H9 (cell line): ENCODE measurements around the gene MFRP. TPM values are rescaled to one million over a fixed set of nuclear protein-coding genes. Genes with fewer than 3 reads are reported as not detected.

ENCODE experiments used
- DNase-seq: peaks from one replicate; pipeline ENCODE4 v3.0.0-alpha.2; 2017
- H2AFZ ChIP-seq: one replicate; pipeline ENCODE4 v1.6.1; 2013; ENCODE audit warnings: mild to moderate bottlenecking, low read length, control low read depth, moderate library complexity
- H2AK5ac ChIP-seq: 2 replicates; pipeline ENCODE4 v1.6.1; 2013; ENCODE audit warnings: low read length, control low read depth, mixed read lengths; ENCODE audit not compliant: insufficient read length
- H2BK120ac ChIP-seq: one replicate; pipeline ENCODE4 v1.6.1; 2013; ENCODE audit warnings: low read depth, mild to moderate bottlenecking, low read length, control low read depth, inconsistent platforms; ENCODE audit not compliant: poor library complexity, severe bottlenecking
- H2BK12ac ChIP-seq: 2 replicates; pipeline ENCODE4 v1.6.1; 2013; ENCODE audit warnings: low read length, control low read depth, mixed read lengths, low read depth; ENCODE audit not compliant: insufficient read length
- H2BK15ac ChIP-seq: 2 replicates; pipeline ENCODE4 v1.6.1; 2013; ENCODE audit warnings: low read depth, low read length, control low read depth
- H2BK20ac ChIP-seq: one replicate; pipeline ENCODE4 v1.6.1; 2013; ENCODE audit warnings: low read depth, mild to moderate bottlenecking, low read length, control low read depth, inconsistent platforms; ENCODE audit not compliant: poor library complexity, severe bottlenecking
- H2BK5ac ChIP-seq: 2 replicates; pipeline ENCODE4 v1.6.1; 2013; ENCODE audit warnings: low read length, control low read depth, mixed read lengths; ENCODE audit not compliant: insufficient read length
- H3K14ac ChIP-seq: 2 replicates; pipeline ENCODE4 v1.6.1; 2013; ENCODE audit warnings: low read length, control low read depth; ENCODE audit not compliant: insufficient read depth
- H3K18ac ChIP-seq: 2 replicates; pipeline ENCODE4 v1.6.1; 2013; ENCODE audit warnings: low read depth, mild to moderate bottlenecking, mixed read lengths, low read length, control low read depth; ENCODE audit not compliant: insufficient read length
- H3K23ac ChIP-seq: 2 replicates; pipeline ENCODE4 v1.6.1; 2013; ENCODE audit warnings: low read length, control low read depth, mixed read lengths, low read depth; ENCODE audit not compliant: insufficient read length
- H3K23me2 ChIP-seq: 2 replicates; pipeline ENCODE4 v1.6.1; 2013; ENCODE audit warnings: low read depth, mild to moderate bottlenecking, mixed read lengths, low read length, control low read depth; ENCODE audit not compliant: insufficient read length, poor library complexity, severe bottlenecking
- H3K27ac ChIP-seq: 2 replicates; pipeline ENCODE4 v1.5.1; 2013; ENCODE audit warnings: low read length, control low read depth, mixed read lengths, low read depth; ENCODE audit not compliant: insufficient read length
- H3K27me3 ChIP-seq: 2 replicates; pipeline ENCODE4 v1.6.1; 2013; ENCODE audit warnings: low read length, control low read depth, inconsistent platforms; ENCODE audit not compliant: insufficient read depth
- H3K4ac ChIP-seq: 2 replicates; pipeline ENCODE4 v1.6.1; 2013; ENCODE audit warnings: low read depth, mild to moderate bottlenecking, control low read depth, inconsistent platforms, low read length, moderate library complexity
- H3K4me1 ChIP-seq: 2 replicates; pipeline ENCODE4 v1.6.1; 2013; ENCODE audit warnings: low read length, control low read depth, inconsistent platforms; ENCODE audit not compliant: insufficient read depth
- H3K4me2 ChIP-seq: 2 replicates; pipeline ENCODE4 v1.6.1; 2013; ENCODE audit warnings: low read length, control low read depth, mixed read lengths; ENCODE audit not compliant: insufficient read length, insufficient read depth
- H3K56ac ChIP-seq: 2 replicates; pipeline ENCODE4 v1.6.1; 2013; ENCODE audit warnings: low read depth, mild to moderate bottlenecking, mixed read lengths, low read length, control low read depth; ENCODE audit not compliant: insufficient read length
- H3K79me1 ChIP-seq: 2 replicates; pipeline ENCODE4 v1.6.1; 2013; ENCODE audit warnings: low read depth, mild to moderate bottlenecking, moderate library complexity, low read length, control low read depth, inconsistent platforms; ENCODE audit not compliant: insufficient read depth, poor library complexity, severe bottlenecking
- H3K79me2 ChIP-seq: 2 replicates; pipeline ENCODE4 v1.6.1; 2013; ENCODE audit warnings: low read length, control low read depth, inconsistent platforms; ENCODE audit not compliant: insufficient read depth
- H3K9ac ChIP-seq: 2 replicates; pipeline ENCODE4 v1.6.1; 2013; ENCODE audit warnings: low read length, control low read depth, mixed read lengths; ENCODE audit not compliant: insufficient read length; ENCODE audit errors: extremely low read depth
- H3K9me3 ChIP-seq: one replicate; pipeline ENCODE4 v1.6.1; 2013; ENCODE audit warnings: low read depth, low read length, inconsistent platforms; ENCODE audit not compliant: control insufficient read depth
- H3T11ph ChIP-seq: one replicate; pipeline ENCODE4 v1.6.1; 2013; ENCODE audit warnings: mild to moderate bottlenecking, low read length, control low read depth, inconsistent platforms
- H4K20me1 ChIP-seq: one replicate; pipeline ENCODE4 v1.6.1; 2013; ENCODE audit not compliant: control insufficient read depth, insufficient read length, insufficient read depth
- H4K5ac ChIP-seq: 2 replicates; pipeline ENCODE4 v1.6.1; 2013; ENCODE audit warnings: low read depth, mild to moderate bottlenecking, mixed read lengths, low read length, control low read depth; ENCODE audit not compliant: insufficient read length
- H4K8ac ChIP-seq: replicated peaks from 2 replicates; pipeline ENCODE4 v1.6.1; 2013; ENCODE audit warnings: low read length, control low read depth, mixed read lengths, low read depth; ENCODE audit not compliant: insufficient read length
- H4K91ac ChIP-seq: 2 replicates; pipeline ENCODE4 v1.6.1; 2013; ENCODE audit warnings: low read depth, mild to moderate bottlenecking, moderate library complexity, mixed read lengths, low read length, control low read depth; ENCODE audit not compliant: insufficient read length
- H3K27ac Mint-ChIP-seq, 3 experiments: 2 replicates in 2 of 3; 3 replicates in 1 of 3; pipeline ENCODE4 v1.8.0; 2020 to 2021; ENCODE audit warnings: mixed read lengths in 3 of 3, mild to moderate bottlenecking in 1 of 3, moderate library complexity in 1 of 3
- H3K27me3 Mint-ChIP-seq: 2 replicates; pipeline ENCODE4 v1.8.0; 2021; ENCODE audit warnings: low read depth, mild to moderate bottlenecking, moderate library complexity, mixed read lengths
- H3K36me3 Mint-ChIP-seq, 3 experiments: 2 replicates in 2 of 3; 3 replicates in 1 of 3; pipeline ENCODE4 v1.8.0; 2020 to 2021; ENCODE audit warnings: low read depth in 3 of 3, mixed read lengths in 3 of 3; ENCODE audit not compliant: insufficient read depth in 1 of 3
- H3K4me1 Mint-ChIP-seq, 2 experiments: 2 replicates each; pipeline ENCODE4 v1.8.0; 2020; ENCODE audit warnings: mixed read lengths in 2 of 2
- H3K4me3 Mint-ChIP-seq, 2 experiments: 2 replicates in 1 of 2; 3 replicates in 1 of 2; pipeline ENCODE4 v1.8.0; 2020 to 2021; ENCODE audit warnings: mild to moderate bottlenecking in 2 of 2, mixed read lengths in 2 of 2, moderate library complexity in 1 of 2
- H3K9me3 Mint-ChIP-seq, 2 experiments: 2 replicates in 1 of 2; 3 replicates in 1 of 2; pipeline ENCODE4 v1.8.0; 2020; ENCODE audit warnings: mild to moderate bottlenecking in 2 of 2, mixed read lengths in 2 of 2, moderate library complexity in 1 of 2
- WGBS: extraction: QIAGEN DNeasy Blood & Tissue Kit; methylation state at CpG from one replicate; pipeline ENCODE4 v1.1.7; 2013; ENCODE audit warnings: missing lambda C conversion rate, low lambda C conversion rate, mixed read lengths; ENCODE audit not compliant: insufficient read length; ENCODE audit errors: extremely low coverage; 5-methylcytosine and 5-hydroxymethylcytosine counted together
- total RNA-seq: library from RNA; stranded (reverse); gene quantifications from 2 replicates; pipeline ENCODE4 v1.2.1, GENCODE V29; 2021
- TF ChIP-seq, protein P1 (sequence below): fragments of 200-600 bp; sonication (generic); conservative IDR thresholded peaks from 3 replicates; pipeline ENCODE4 v1.8.0; 2021; ENCODE audit warnings: antibody characterized with exemption, mild to moderate bottlenecking

The MFRP gene
- total RNA-seq, 1 experiment from 2014 or later = not detected

GRCh38 chr11:119323532-119324033 lies 22.9 kb downstream of the MFRP start:
- Histone ChIP-seq H3K14ac (no peak overlapping the region), H3K27me3 (no peaks in the 10 kb centered on the region), H2BK12ac (no peak overlapping the region), H3K79me1 (no peaks in the 10 kb centered on the region), H3K79me2 (no peaks in the 10 kb centered on the region), H2AK5ac (no peak overlapping the region), H2AFZ (no peak overlapping the region), H3K23me2 (peaks cover 12% of the 10 kb centered on the region), H3K4ac (no peak overlapping the region), H3K23ac (no peak overlapping the region), H4K8ac (no peak overlapping the region), H4K5ac (no peak overlapping the region), H4K91ac (no peak overlapping the region), H3K18ac (no peak overlapping the region), H3K27ac (no peak overlapping the region), H3K4me1 (peaks cover 11% of the 10 kb centered on the region; the same call in 1 of the 2 replicates), H2BK15ac (no peak overlapping the region), H3K56ac (no peak overlapping the region), H2BK5ac (no peak overlapping the region), H2BK20ac (no peak overlapping the region), H2BK120ac (no peak overlapping the region), H3K4me2 (no peak overlapping the region), H3K9me3 (no peaks in the 10 kb centered on the region), H3K9ac (no peak overlapping the region), H4K20me1 (no peaks in the 10 kb centered on the region), H3T11ph (no peak overlapping the region)
- peak; percentile 82 for DNase-seq
- Mint-ChIP-seq H3K36me3 (no peaks in the 10 kb centered on the region), H3K27ac (no peak overlapping the region; a peak in 1 of 7 replicates), H3K9me3 (no peaks in the 10 kb centered on the region; a peak in 1 of 5 replicates), H3K27me3 (peaks cover 2% of the 10 kb centered on the region), H3K4me1 (peaks cover 28 to 30% of the 10 kb centered on the region in 2 experiments), H3K4me3 (peak overlapping the region in 1 of 2 experiments; percentile 4; a peak in 2 of 5 replicates)
- no CpG with 5 or more reads among the region's 8 CpGs for WGBS
- TF ChIP-seq, protein P1, sequence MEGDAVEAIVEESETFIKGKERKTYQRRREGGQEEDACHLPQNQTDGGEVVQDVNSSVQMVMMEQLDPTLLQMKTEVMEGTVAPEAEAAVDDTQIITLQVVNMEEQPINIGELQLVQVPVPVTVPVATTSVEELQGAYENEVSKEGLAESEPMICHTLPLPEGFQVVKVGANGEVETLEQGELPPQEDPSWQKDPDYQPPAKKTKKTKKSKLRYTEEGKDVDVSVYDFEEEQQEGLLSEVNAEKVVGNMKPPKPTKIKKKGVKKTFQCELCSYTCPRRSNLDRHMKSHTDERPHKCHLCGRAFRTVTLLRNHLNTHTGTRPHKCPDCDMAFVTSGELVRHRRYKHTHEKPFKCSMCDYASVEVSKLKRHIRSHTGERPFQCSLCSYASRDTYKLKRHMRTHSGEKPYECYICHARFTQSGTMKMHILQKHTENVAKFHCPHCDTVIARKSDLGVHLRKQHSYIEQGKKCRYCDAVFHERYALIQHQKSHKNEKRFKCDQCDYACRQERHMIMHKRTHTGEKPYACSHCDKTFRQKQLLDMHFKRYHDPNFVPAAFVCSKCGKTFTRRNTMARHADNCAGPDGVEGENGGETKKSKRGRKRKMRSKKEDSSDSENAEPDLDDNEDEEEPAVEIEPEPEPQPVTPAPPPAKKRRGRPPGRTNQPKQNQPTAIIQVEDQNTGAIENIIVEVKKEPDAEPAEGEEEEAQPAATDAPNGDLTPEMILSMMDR = peak; percentile 88
